Pancreas (tissue), 10 donors: ENCODE data around the gene KLK13. TPM values are rescaled to one million over a fixed set of nuclear protein-coding genes. Genes with fewer than 3 reads are reported as not detected.

Source experiments
- ATAC-seq, 4 donors: fragments of 200-7000 bp; cut with Tn5 transposase; one replicate each; pipeline versions ENCODE4 v1.8.0 to v1.9.1; 2020; ENCODE audit warnings: mild to moderate bottlenecking in 4 of 4, moderate library complexity in 4 of 4
- DNase-seq, 6 donors: peaks; one replicate each; pipeline ENCODE4 v3.0.0-alpha.2; 2020
- FAIRE-seq: peaks from 2 replicates; lab custom pipeline; 2012; peaks lifted over from hg19 to GRCh38; lab: Jason Lieb, UNC
- H3K27ac ChIP-seq, 4 donors: fragments of 200-600 bp; sonication (generic); 1 replicate in 3 of 4; 2 replicates in 1 of 4; pipeline versions ENCODE4 v1.5.0 to v1.8.0; 2020
- H3K27me3 ChIP-seq, 4 donors: fragments of 200-600 bp; one replicate each; pipeline ENCODE4 v1.8.0; 2021
- H3K36me3 ChIP-seq, 3 donors: fragments of 200-600 bp; sonication (generic) in 1 of 3; one replicate each; pipeline versions ENCODE4 v1.5.0 to v1.8.0; 2020 to 2021
- H3K4me1 ChIP-seq, 3 donors: fragments of 200-600 bp; one replicate each; pipeline ENCODE4 v1.8.0; 2021
- H3K4me3 ChIP-seq, 4 donors: fragments of 200-600 bp; sonication (generic) in 2 of 4; one replicate each; pipeline versions ENCODE4 v1.5.0 to v1.8.0; 2020 to 2021
- H3K9me3 ChIP-seq, 4 donors: fragments of 200-600 bp; one replicate each; pipeline ENCODE4 v1.8.0; 2021
- CTCF ChIP-seq, 4 donors: fragments of 200-600 bp; sonication (generic) in 3 of 4; IDR thresholded peaks; one replicate each; pipeline versions ENCODE4 v1.5.0 to v1.8.0; 2021; ENCODE audit warnings: antibody characterized with exemption in 4 of 4
- WGBS, 2 donors: extraction: QIAGEN DNeasy Blood & Tissue Kit; methylation state at CpG; one replicate each; pipeline ENCODE4 v1.1.7; 2013; 5-methylcytosine and 5-hydroxymethylcytosine counted together
- intact Hi-C, 3 donors: fragments of 100-400 bp; cut with DNase I; formaldehyde crosslinking; loops; one replicate each; pipeline versions ENCODE4 v1.11.1 to v1.14.2; 2022
- polyA plus RNA-seq, 2 donors: library from polyadenylated mRNA; stranded (reverse); fragments of 200-250 nt; gene quantifications; one replicate each; pipeline ENCODE4 v1.2.3, GENCODE V29; 2013
- total RNA-seq, 6 donors: library from RNA; stranded (reverse); fragmentation: NEBNext Ultra II Directional in 4 of 6; extraction: Animal tissue kit (Norgen Biotek cat#: 25700) in 4 of 6; gene quantifications; one replicate each; pipeline versions ENCODE4 v1.2.1 to v1.2.4, GENCODE V29; 2021 to 2023
- donor health status: healthy with polysubstance abuse.
- donor health status: DM: no; HTN: no; CAD: no; lungs with moderate emphysema.
- donor health status: DM: no; HTN: no; CAD: no.
- donor health status: control.
- donor health status: control.
- donor health status: Bipolar disorder and iron deficiency.
- donor health status: DM: yes; HTN: yes; CAD: no.
- donor health status: DM: no; HTN: no; CAD: no.
- donor health status: DM: no; HTN: no; CAD: no.
- donor health status: DM: yes; HTN: yes; CAD: no.

KLK13 gene
- total and polyA plus RNA-seq, 8 donors = 0.59 to 6.4 (median 2.7) TPM; not detected in 1

- DNase-seq (no peak), FAIRE-seq (no peak), ATAC-seq (peak; percentile 32 to 51 (median 47))
- Histone ChIP-seq H3K9me3 (no peaks in the 10 kb centered on the region), H3K4me1 (peaks cover 3 to 11% (median 6%) of the 10 kb centered on the region in 3 donors), H3K27me3 (no peaks in the 10 kb centered on the region), H3K4me3 (peak overlapping the region; percentile 23 to 80 (median 64)), H3K27ac (peak overlapping the region in 1 of 4 donors; percentile 51), H3K36me3 (no peaks in the 10 kb centered on the region)
- no peak for TF ChIP-seq CTCF (IDR thresholded peaks at IDR 0.05)
- 2% methylated on average over 15 of the region's 15 CpGs for WGBS, 2 donors
- intact Hi-C loops = no loop called here
Measured at GRCh38 chr19:51108805-51109146, 43.9 kb upstream of the KLK13 start.

GRCh38 chr19:51108066-51108804 is 43.3 kb upstream of the KLK13 start, which contains the start of gene CTU1:
Gene CTU1 (minus strand): TSS chr19:51108409. CDS start chr19:51104569, 3,840 bp downstream.
- WGBS, 2 donors = 0 to 1% methylated on average over 43 of the region's 43 CpGs
- FAIRE-seq (peak; percentile 93), ATAC-seq (peak; percentile 98 to 99 (median 99)), DNase-seq (peak; percentile 96 to 99 (median 99))
- H3K27me3 ChIP-seq = no peaks in the 10 kb centered on the region
- H3K36me3 ChIP-seq = no peaks in the 10 kb centered on the region
- peaks cover 3 to 11% (median 6%) of the 10 kb centered on the region in 3 donors for H3K4me1 ChIP-seq
- peak in 1 of 4 donors; percentile 11 for TF ChIP-seq CTCF (IDR thresholded peaks at IDR 0.05)
- peak within 1 kb of the TSS in 1 of 4 donors; percentile 51 for H3K27ac ChIP-seq
- H3K9me3 ChIP-seq = no peaks in the 10 kb centered on the region
- intact Hi-C loops = no loop called here
- peak within 1 kb of the TSS; percentile 51 to 80 (median 65) for H3K4me3 ChIP-seq

GRCh38 chr19:51107406-51108065 is 42.6 kb upstream of the KLK13 start:
- TF ChIP-seq CTCF (IDR thresholded peaks at IDR 0.05) = no peak
- FAIRE-seq (no peak), ATAC-seq (peak in 3 of 4 donors; percentile 1 to 2 (median 2)), DNase-seq (no peak)
- Histone ChIP-seq H3K36me3 (no peaks in the 10 kb centered on the region), H3K4me3 (peak overlapping the region; percentile 51 to 80 (median 65)), H3K9me3 (no peaks in the 10 kb centered on the region), H3K27ac (no peak overlapping the region), H3K27me3 (no peaks in the 10 kb centered on the region), H3K4me1 (peaks cover 3 to 11% (median 6%) of the 10 kb centered on the region in 3 donors)
- intact Hi-C loops = no loop called here
- WGBS, 2 donors = 8 to 11% methylated on average over 18 of the region's 18 CpGs

GRCh38 chr19:51103926-51104341 is 39.0 kb upstream of the KLK13 start:
- no peak for FAIRE-seq
- DNase-seq = no peak
- H3K9me3 ChIP-seq = no peaks in the 10 kb centered on the region
- 86 to 92% methylated on average over 49 of the region's 49 CpGs for WGBS, 2 donors
- no peak for TF ChIP-seq CTCF (IDR thresholded peaks at IDR 0.05)
- no peak overlapping the region for H3K4me3 ChIP-seq
- intact Hi-C loops = no loop called here
- H3K27me3 ChIP-seq = no peaks in the 10 kb centered on the region
- ATAC-seq = no peak
- peaks cover 9 to 18% (median 18%) of the 10 kb centered on the region in 3 donors for H3K4me1 ChIP-seq
- no peaks in the 10 kb centered on the region for H3K36me3 ChIP-seq
- no peak overlapping the region for H3K27ac ChIP-seq
